ENCODE measurements around the gene SIRT7. TPM values are rescaled to one million over a fixed set of nuclear protein-coding genes. Genes with fewer than 3 reads are reported as not detected.

The SIRT7 gene
- polyA plus RNA-seq, 4 donors, result 25.9 to 129 (median 60.4) TPM

- peak overlapping the region; percentile 78 to 98 (median 94) for H3K4me3 ChIP-seq (ENCODE audit: low read depth in 1 of 3, low read length in 3 of 3)
- no peaks in the 10 kb centered on the region for H3K9me3 ChIP-seq (ENCODE audit: control insufficient read depth in 2 of 2, insufficient read depth in 1 of 2, low read depth in 1 of 2, low read length in 1 of 2)
- H3K36me3 ChIP-seq (ENCODE audit: control insufficient read depth in 3 of 3, insufficient read depth in 2 of 3, low read depth in 1 of 3, low read length in 3 of 3), result peaks cover 4 to 56% (median 7%) of the 10 kb centered on the region in 3 donors
- FAIRE-seq (no peak), DNase-seq (peak; percentile 59 to 79)
- H3K27me3 ChIP-seq (ENCODE audit: control insufficient read depth in 3 of 3, insufficient read depth in 3 of 3, low read length in 3 of 3), result no peaks in the 10 kb centered on the region
- H3K27ac ChIP-seq (ENCODE audit: low read depth in 1 of 3, low read length in 2 of 3), result peak overlapping the region; percentile 92 to 100 (median 99)
- WGBS, 3 donors, result 1 to 3% (median 2%) methylated on average over 43 to 65 of the region's 65 CpGs
- H3K4me1 ChIP-seq (ENCODE audit: control insufficient read depth in 3 of 3, insufficient read depth in 2 of 3, low read depth in 1 of 3, low read length in 2 of 3), result peaks cover 0 to 53% (median 4%) of the 10 kb centered on the region in 3 donors
Measured at GRCh38 chr17:81870131-81870980, 47.6 kb downstream of the SIRT7 start.

DNA sequence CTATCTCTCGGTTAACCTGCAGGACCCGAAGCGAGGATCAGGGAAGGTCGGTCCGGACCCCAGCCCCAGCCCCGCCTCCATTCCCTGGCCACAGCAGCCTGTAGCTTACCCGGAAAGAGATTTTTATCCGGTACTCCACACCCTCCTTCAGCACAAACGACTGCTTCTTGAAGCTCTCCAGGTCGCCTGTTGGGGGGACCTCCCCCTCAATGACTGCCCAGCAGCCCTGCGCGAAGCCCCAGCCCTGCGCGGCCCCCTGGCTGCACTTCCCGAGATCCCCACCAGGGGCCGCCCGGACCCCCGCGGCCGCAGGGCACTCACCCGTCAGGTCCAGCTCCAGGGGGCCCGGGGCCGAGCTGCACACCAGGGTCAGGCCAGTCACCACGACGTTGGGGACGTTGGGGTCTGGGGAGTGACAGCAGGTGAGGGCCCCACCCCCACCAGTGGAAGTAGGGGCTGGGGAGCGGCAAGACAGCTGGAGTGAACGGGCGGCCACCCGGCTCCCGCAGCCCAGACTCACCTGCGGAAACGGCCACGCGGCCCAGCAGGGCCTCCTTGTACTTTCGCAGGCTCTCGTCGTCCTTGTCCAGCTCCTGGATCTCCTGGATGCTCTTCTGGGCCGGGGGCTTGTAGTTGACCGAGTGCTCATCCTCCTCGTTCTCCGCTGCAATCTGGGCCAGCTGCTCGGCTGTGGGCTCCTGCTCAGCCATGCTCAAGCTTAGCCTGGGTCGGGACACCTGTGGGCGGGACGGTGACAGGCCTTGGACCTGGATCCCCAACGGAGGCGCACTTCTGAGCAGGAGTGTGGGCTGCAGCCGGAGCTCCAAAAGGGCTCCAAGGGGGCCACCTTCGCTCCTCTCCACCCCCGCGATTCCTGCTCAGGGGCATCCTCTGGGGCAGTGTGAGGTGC lies 48.5 kb downstream of the SIRT7 start:
- no peak for FAIRE-seq
- peak overlapping the region; percentile 92 to 100 (median 99) for H3K27ac ChIP-seq (ENCODE audit: low read depth in 1 of 3, low read length in 2 of 3)
- peak; percentile 58 to 64 for DNase-seq
- H3K4me3 ChIP-seq (ENCODE audit: low read depth in 1 of 3, low read length in 3 of 3), result peak overlapping the region; percentile 78 to 98 (median 94)
- WGBS, 3 donors, result 16 to 27% (median 22%) methylated on average over 50 to 52 of the region's 52 CpGs
- no peaks in the 10 kb centered on the region for H3K27me3 ChIP-seq (ENCODE audit: control insufficient read depth in 3 of 3, insufficient read depth in 3 of 3, low read length in 3 of 3)
- peaks cover 4 to 64% (median 7%) of the 10 kb centered on the region in 3 donors for H3K36me3 ChIP-seq (ENCODE audit: control insufficient read depth in 3 of 3, insufficient read depth in 2 of 3, low read depth in 1 of 3, low read length in 3 of 3)
- no peaks in the 10 kb centered on the region for H3K9me3 ChIP-seq (ENCODE audit: control insufficient read depth in 2 of 2, insufficient read depth in 1 of 2, low read depth in 1 of 2, low read length in 1 of 2)
- peaks cover 0 to 61% (median 4%) of the 10 kb centered on the region in 3 donors for H3K4me1 ChIP-seq (ENCODE audit: control insufficient read depth in 3 of 3, insufficient read depth in 2 of 3, low read depth in 1 of 3, low read length in 2 of 3)

DNA sequence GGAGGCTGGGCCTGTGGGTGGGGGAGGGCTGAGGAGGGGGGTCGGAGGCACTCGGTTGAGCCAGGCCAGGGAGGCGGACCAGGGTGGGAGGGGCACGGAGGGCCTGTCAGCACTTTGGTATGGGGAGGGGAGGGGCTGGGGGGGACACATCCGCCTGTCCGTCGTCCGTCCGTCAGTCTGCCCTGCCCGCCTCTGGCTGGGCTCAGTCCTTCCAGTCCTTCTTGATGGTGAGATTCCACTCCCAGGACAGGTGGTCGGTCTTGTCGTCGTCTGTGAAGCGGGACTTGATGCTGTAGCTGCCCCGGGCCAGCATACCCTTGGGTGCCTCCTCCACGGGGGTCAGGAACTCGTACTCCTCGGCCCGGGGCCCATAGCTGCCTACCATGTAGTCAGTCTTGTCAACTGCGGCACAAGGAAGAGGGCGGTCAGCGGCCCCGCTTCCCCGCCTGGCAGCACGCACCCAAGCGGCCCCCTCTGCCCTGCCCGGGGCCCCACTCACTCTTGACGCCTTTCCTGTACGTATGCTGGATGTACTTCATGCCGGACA lies 49.2 kb downstream of the SIRT7 start:
- no peaks in the 10 kb centered on the region for H3K27me3 ChIP-seq (ENCODE audit: control insufficient read depth in 3 of 3, insufficient read depth in 3 of 3, low read length in 3 of 3)
- peaks cover 0 to 66% (median 10%) of the 10 kb centered on the region in 3 donors for H3K4me1 ChIP-seq (ENCODE audit: control insufficient read depth in 3 of 3, insufficient read depth in 2 of 3, low read depth in 1 of 3, low read length in 2 of 3)
- DNase-seq (peak; percentile 17 to 39), FAIRE-seq (no peak)
- no peaks in the 10 kb centered on the region for H3K9me3 ChIP-seq (ENCODE audit: control insufficient read depth in 2 of 2, insufficient read depth in 1 of 2, low read depth in 1 of 2, low read length in 1 of 2)
- H3K4me3 ChIP-seq (ENCODE audit: low read depth in 1 of 3, low read length in 3 of 3), result no peak overlapping the region
- peaks cover 4 to 72% (median 7%) of the 10 kb centered on the region in 3 donors for H3K36me3 ChIP-seq (ENCODE audit: control insufficient read depth in 3 of 3, insufficient read depth in 2 of 3, low read depth in 1 of 3, low read length in 3 of 3)
- WGBS, 3 donors, result 55 to 60% (median 56%) methylated on average over 24 to 30 of the region's 30 CpGs
- peak overlapping the region; percentile 93 to 100 (median 99) for H3K27ac ChIP-seq (ENCODE audit: low read depth in 1 of 3, low read length in 2 of 3)

GRCh38 chr17:81867991-81868673 lies 49.8 kb downstream of the SIRT7 start:
- no peak overlapping the region for H3K4me3 ChIP-seq (ENCODE audit: low read depth in 1 of 3, low read length in 3 of 3)
- H3K27me3 ChIP-seq (ENCODE audit: control insufficient read depth in 3 of 3, insufficient read depth in 3 of 3, low read length in 3 of 3), result no peaks in the 10 kb centered on the region
- WGBS, 3 donors, result 30 to 59% (median 43%) methylated on average over 21 to 28 of the region's 28 CpGs
- no peaks in the 10 kb centered on the region for H3K9me3 ChIP-seq (ENCODE audit: control insufficient read depth in 2 of 2, insufficient read depth in 1 of 2, low read depth in 1 of 2, low read length in 1 of 2)
- H3K36me3 ChIP-seq (ENCODE audit: control insufficient read depth in 3 of 3, insufficient read depth in 2 of 3, low read depth in 1 of 3, low read length in 3 of 3), result peaks cover 4 to 76% (median 7%) of the 10 kb centered on the region in 3 donors
- DNase-seq, result no peak
- H3K4me1 ChIP-seq (ENCODE audit: control insufficient read depth in 3 of 3, insufficient read depth in 2 of 3, low read depth in 1 of 3, low read length in 2 of 3), result peaks cover 0 to 71% (median 13%) of the 10 kb centered on the region in 3 donors
- peak overlapping the region; percentile 93 to 99 (median 96) for H3K27ac ChIP-seq (ENCODE audit: low read depth in 1 of 3, low read length in 2 of 3)
- no peak for FAIRE-seq

DNA sequence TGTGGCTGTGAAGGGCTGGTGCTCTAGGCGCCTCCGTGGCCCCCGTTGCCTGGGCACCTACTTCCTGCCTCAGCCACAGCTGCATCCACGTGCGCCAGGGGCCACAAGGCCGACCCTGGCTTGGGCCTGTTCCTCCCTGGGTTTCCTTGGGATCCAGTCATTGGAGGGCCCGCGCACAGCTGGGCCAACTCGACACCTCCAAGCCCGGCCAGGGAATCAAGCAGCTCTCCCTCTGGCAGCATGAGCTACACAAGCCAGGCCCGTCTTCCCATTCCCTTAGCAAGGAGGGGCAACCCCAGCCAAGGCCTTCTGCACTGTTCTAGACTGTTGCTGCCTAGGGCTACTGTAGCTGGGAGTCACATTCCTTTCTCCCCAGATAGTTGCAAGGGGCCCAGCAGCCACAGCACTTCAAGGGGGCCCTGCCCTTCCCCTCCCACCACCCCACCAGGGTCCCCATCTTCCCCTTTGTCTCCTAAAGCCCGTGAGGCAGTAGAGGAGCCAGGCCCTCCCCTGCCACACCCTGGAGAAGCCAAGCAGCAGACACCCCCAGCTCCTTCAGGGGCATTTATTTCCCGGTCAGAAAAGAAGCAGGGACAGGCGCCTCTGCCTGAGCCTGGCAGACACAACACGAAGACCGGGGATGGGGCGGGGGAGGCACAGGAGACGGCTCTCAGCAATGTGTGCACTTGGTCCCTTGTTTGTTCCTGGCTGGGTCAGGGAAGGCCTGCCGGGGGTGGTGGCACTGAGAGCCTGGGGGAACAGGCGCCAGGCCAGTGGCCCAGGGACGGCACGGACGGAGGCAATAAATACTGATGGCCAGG lies 50.6 kb downstream of the SIRT7 start:
- H3K36me3 ChIP-seq (ENCODE audit: control insufficient read depth in 3 of 3, insufficient read depth in 2 of 3, low read depth in 1 of 3, low read length in 3 of 3), result peaks cover 4 to 77% (median 7%) of the 10 kb centered on the region in 3 donors
- FAIRE-seq, result no peak
- H3K27me3 ChIP-seq (ENCODE audit: control insufficient read depth in 3 of 3, insufficient read depth in 3 of 3, low read length in 3 of 3), result no peaks in the 10 kb centered on the region
- H3K4me1 ChIP-seq (ENCODE audit: control insufficient read depth in 3 of 3, insufficient read depth in 2 of 3, low read depth in 1 of 3, low read length in 2 of 3), result peaks cover 0 to 74% (median 13%) of the 10 kb centered on the region in 3 donors
- WGBS, 3 donors, result 19 to 41% (median 29%) methylated on average over 23 of the region's 23 CpGs
- H3K9me3 ChIP-seq (ENCODE audit: control insufficient read depth in 2 of 2, insufficient read depth in 1 of 2, low read depth in 1 of 2, low read length in 1 of 2), result no peaks in the 10 kb centered on the region
- peak overlapping the region; percentile 93 to 99 (median 96) for H3K27ac ChIP-seq (ENCODE audit: low read depth in 1 of 3, low read length in 2 of 3)
- DNase-seq, result peak; percentile 61 to 64
- H3K4me3 ChIP-seq (ENCODE audit: low read depth in 1 of 3, low read length in 3 of 3), result no peak overlapping the region

GRCh38 chr17:81866440-81867169 lies 51.4 kb downstream of the SIRT7 start:
- peak in 1 of 2 donors; percentile 23 for DNase-seq
- 34 to 62% (median 42%) methylated on average over 18 of the region's 18 CpGs for WGBS, 3 donors
- H3K4me3 ChIP-seq (ENCODE audit: low read depth in 1 of 3, low read length in 3 of 3), result peak overlapping the region in 1 of 3 donors; percentile 4
- H3K4me1 ChIP-seq (ENCODE audit: control insufficient read depth in 3 of 3, insufficient read depth in 2 of 3, low read depth in 1 of 3, low read length in 2 of 3), result peaks cover 0 to 73% (median 13%) of the 10 kb centered on the region in 3 donors
- peaks cover 4 to 77% (median 7%) of the 10 kb centered on the region in 3 donors for H3K36me3 ChIP-seq (ENCODE audit: control insufficient read depth in 3 of 3, insufficient read depth in 2 of 3, low read depth in 1 of 3, low read length in 3 of 3)
- no peaks in the 10 kb centered on the region for H3K9me3 ChIP-seq (ENCODE audit: control insufficient read depth in 2 of 2, insufficient read depth in 1 of 2, low read depth in 1 of 2, low read length in 1 of 2)
- no peak for FAIRE-seq
- peak overlapping the region; percentile 93 to 99 (median 96) for H3K27ac ChIP-seq (ENCODE audit: low read depth in 1 of 3, low read length in 2 of 3)
- no peaks in the 10 kb centered on the region for H3K27me3 ChIP-seq (ENCODE audit: control insufficient read depth in 3 of 3, insufficient read depth in 3 of 3, low read length in 3 of 3)

Measured in small intestine (tissue), 7 donors.